ENCODE measurements around the gene THSD7B.

Gene THSD7B

GRCh38 chr2:137700681-137701080 is 935.3 kb downstream of the THSD7B start:
- ChIA-PET CTCF (no interaction called here), POLR2A (no interaction called here)
- TF ChIP-seq CTCF (IDR thresholded peaks at IDR 0.05; ENCODE audit: control extremely low read depth, extremely low read depth, low read depth, missing control alignments) = no peak
- no peak for DNase-seq (ENCODE audit: extremely low spot score)

GRCh38 chr2:137705296-137705695 is 940.0 kb downstream of the THSD7B start:
- no peak for TF ChIP-seq CTCF (IDR thresholded peaks at IDR 0.05; ENCODE audit: control extremely low read depth, extremely low read depth, low read depth, missing control alignments)
- CTCF ChIA-PET = no interaction called here
- DNase-seq (ENCODE audit: extremely low spot score) = no peak
- POLR2A ChIA-PET = no interaction called here

DNA sequence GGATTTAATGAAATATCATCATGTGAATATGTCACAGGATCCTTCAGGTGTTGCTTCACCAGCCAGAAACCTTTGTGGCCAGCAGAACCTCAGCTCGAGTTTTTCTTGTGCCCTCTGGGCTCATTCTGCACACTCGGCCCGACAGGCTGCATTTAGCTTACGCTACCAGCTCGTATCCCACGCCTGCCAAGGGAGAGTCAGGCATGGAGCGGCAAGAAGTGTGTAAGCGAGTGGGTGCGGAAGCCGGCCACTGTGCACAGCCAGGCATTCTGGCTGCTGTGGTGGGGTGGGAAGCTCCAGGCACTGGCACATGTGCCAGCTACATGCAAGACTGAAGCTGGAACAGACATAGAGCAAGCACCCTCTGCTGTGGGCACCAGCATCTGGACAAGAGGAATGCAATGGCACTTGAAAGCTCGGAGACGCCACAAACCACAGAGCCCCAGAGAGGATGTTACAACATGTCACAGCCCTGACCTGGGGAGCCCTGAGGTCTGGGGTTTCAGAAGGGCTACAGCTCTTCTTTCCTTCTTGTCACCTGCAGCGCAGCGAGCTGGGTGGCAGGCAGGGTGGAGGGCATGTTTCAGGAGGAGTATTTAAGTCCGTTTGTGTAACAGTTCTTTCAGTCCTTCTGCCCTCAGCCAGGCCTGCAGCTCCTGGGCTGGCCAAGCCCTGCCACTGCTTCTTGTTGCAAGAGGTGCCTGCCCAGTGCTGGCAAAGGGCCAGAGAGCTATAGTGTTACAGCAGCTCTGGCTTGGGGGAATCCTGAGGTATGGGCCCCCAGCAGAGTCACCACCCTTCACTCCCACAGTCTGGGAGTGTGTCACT is 941.7 kb downstream of the THSD7B start:
- TF ChIP-seq CTCF (IDR thresholded peaks at IDR 0.05; ENCODE audit: control extremely low read depth, extremely low read depth, low read depth, missing control alignments) = no peak
- ChIA-PET CTCF (interaction anchor here (0.6 to 1.2 kb wide), 2 partner anchors 12 to 14 kb away, joined by 3 read pairs; no protein-coding TSS in a partner anchor), POLR2A (no interaction called here)
- no peak for DNase-seq (ENCODE audit: extremely low spot score)

DNA sequence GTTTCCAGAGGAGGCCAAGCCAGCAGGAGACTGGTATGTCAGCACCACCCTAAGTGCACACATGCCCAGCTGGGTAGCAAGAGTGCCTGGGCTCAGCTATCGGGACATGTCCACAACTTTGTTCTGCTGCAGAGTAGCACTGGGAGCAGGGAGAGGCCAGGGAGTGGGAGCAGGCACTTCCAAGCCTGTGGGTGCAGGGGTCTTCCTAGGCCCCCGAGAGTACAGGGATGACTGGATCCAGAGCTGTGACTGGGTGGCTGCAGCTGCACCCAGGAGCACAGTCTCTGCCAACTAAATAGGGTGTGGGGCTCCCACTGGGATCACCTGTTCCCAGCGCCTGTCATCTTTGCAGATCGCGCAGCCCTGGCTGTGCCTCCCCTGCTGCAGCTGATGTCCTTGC is 943.0 kb downstream of the THSD7B start:
- no peak for TF ChIP-seq CTCF (IDR thresholded peaks at IDR 0.05; ENCODE audit: control extremely low read depth, extremely low read depth, low read depth, missing control alignments)
- CTCF ChIA-PET = no interaction called here

DNA sequence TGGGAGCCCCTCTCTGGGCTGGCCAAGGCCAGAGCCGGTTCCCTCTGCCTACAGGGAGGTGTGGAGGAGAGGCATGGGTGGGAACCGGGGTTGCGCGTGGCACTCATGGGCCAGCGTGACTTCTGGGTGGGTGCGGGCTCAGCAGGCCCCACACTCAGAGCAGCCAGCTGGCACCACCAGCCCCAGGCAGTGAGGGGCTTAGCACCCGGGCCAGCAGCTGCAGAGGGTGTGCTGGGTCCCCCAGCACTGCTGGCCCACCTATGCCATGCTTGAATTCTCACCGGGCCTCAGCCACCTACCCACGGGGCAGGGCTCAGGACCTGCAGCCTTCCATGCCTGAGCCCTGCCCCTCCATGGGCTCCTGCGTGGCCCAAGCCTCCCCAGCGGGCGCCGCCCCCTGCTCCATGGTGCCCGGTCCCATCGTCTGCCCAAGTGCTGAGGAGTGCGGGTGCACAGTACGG is 950.4 kb downstream of the THSD7B start:
- POLR2A ChIA-PET = no interaction called here
- DNase-seq (ENCODE audit: extremely low spot score) = no peak
- TF ChIP-seq CTCF (IDR thresholded peaks at IDR 0.05; ENCODE audit: control extremely low read depth, extremely low read depth, low read depth, missing control alignments) = no peak
- CTCF ChIA-PET = interaction anchor here (0.9 kb wide), 1 partner anchor 40 kb away, joined by 3 read pairs; no protein-coding TSS in a partner anchor

More for the DNA sequence above, 943.0 kb downstream of the THSD7B start:
- no peak for DNase-seq (ENCODE audit: extremely low spot score)
- POLR2A ChIA-PET = no interaction called here

- ChIA-PET POLR2A (no interaction called here), CTCF (no interaction called here)
- no peak for TF ChIP-seq CTCF (IDR thresholded peaks at IDR 0.05; ENCODE audit: control extremely low read depth, extremely low read depth, low read depth, missing control alignments)
- DNase-seq (ENCODE audit: extremely low spot score) = no peak
Measured at GRCh38 chr2:137718786-137719185, 953.4 kb downstream of the THSD7B start.

Data from GM10248 (cell line).